Measurements from ENCODE around the gene L2HGDH. TPM values are rescaled to one million over a fixed set of nuclear protein-coding genes. Genes with fewer than 3 reads are reported as not detected.

L2HGDH gene
- total RNA-seq, 1 donor from 2014 or later = 16.8 TPM

GRCh38 chr14:50308363-50308915 is 3.6 kb downstream of the L2HGDH start:
- Mint-ChIP-seq H3K4me3 (no peak overlapping the region), H3K9me3 (peaks cover under 1% of the 10 kb centered on the region), H3K4me1 (peaks cover 22% of the 10 kb centered on the region), H3K36me3 (ENCODE audit: low read depth) (peaks cover 11% of the 10 kb centered on the region), H3K27ac (ENCODE audit: unreplicated experiment) (no peak overlapping the region), H3K27me3 (ENCODE audit: low read depth) (no peaks in the 10 kb centered on the region)
- no peak for DNase-seq (ENCODE audit: low read depth, low spot score)
- no peak for TF ChIP-seq CTCF (conservative IDR thresholded peaks at IDR 0.05)

- Mint-ChIP-seq H3K4me1 (no peaks in the 10 kb centered on the region), H3K27me3 (ENCODE audit: low read depth) (no peaks in the 10 kb centered on the region), H3K27ac (ENCODE audit: unreplicated experiment) (no peak overlapping the region), H3K36me3 (ENCODE audit: low read depth) (peaks cover 23% of the 10 kb centered on the region), H3K4me3 (no peak overlapping the region), H3K9me3 (no peaks in the 10 kb centered on the region)
- no peak for DNase-seq (ENCODE audit: low read depth, low spot score)
- no peak for TF ChIP-seq CTCF (conservative IDR thresholded peaks at IDR 0.05)
Measured at GRCh38 chr14:50303744-50304471, 8.1 kb downstream of the L2HGDH start.

GRCh38 chr14:50301914-50302313 is 10.1 kb downstream of the L2HGDH start:
- Mint-ChIP-seq H3K4me3 (no peak overlapping the region), H3K27ac (ENCODE audit: unreplicated experiment) (no peak overlapping the region), H3K36me3 (ENCODE audit: low read depth) (peaks cover 30% of the 10 kb centered on the region), H3K4me1 (no peaks in the 10 kb centered on the region), H3K9me3 (no peaks in the 10 kb centered on the region), H3K27me3 (ENCODE audit: low read depth) (no peaks in the 10 kb centered on the region)
- no peak for TF ChIP-seq CTCF (conservative IDR thresholded peaks at IDR 0.05)
- DNase-seq (ENCODE audit: low read depth, low spot score) = no peak

- Mint-ChIP-seq H3K4me3 (no peak overlapping the region), H3K4me1 (no peaks in the 10 kb centered on the region), H3K27me3 (ENCODE audit: low read depth) (no peaks in the 10 kb centered on the region), H3K27ac (ENCODE audit: unreplicated experiment) (no peak overlapping the region), H3K36me3 (ENCODE audit: low read depth) (peaks cover 27% of the 10 kb centered on the region), H3K9me3 (no peaks in the 10 kb centered on the region)
- no peak for DNase-seq (ENCODE audit: low read depth, low spot score)
- no peak for TF ChIP-seq CTCF (conservative IDR thresholded peaks at IDR 0.05)
Measured at GRCh38 chr14:50299585-50299984, 12.4 kb downstream of the L2HGDH start.

- peaks cover 2% of the 10 kb centered on the region for H3K9me3 Mint-ChIP-seq
- no peak overlapping the region for H3K27ac Mint-ChIP-seq (ENCODE audit: unreplicated experiment)
Measured at GRCh38 chr14:50290306-50290705, 21.7 kb downstream of the L2HGDH start.

More at GRCh38 chr14:50290306-50290705, 21.7 kb downstream of the L2HGDH start:
- no peaks in the 10 kb centered on the region for H3K4me1 Mint-ChIP-seq
- DNase-seq (ENCODE audit: low read depth, low spot score) = no peak
- H3K36me3 Mint-ChIP-seq (ENCODE audit: low read depth) = peaks cover 36% of the 10 kb centered on the region
- H3K4me3 Mint-ChIP-seq = no peak overlapping the region
- no peak for TF ChIP-seq CTCF (conservative IDR thresholded peaks at IDR 0.05)
- H3K27me3 Mint-ChIP-seq (ENCODE audit: low read depth) = no peaks in the 10 kb centered on the region
